K562 (cell line): ENCODE measurements around the gene LRRC74B. TPM values are rescaled to one million over a fixed set of nuclear protein-coding genes. Genes with fewer than 3 reads are reported as not detected.
A peak's percentile ranks its signal among the peaks of the same experiment; 100 is the strongest.

Experiments
- ARID3B ChIP-seq: fragments of 250-450 bp; sonication (Bioruptor Pico); IDR thresholded peaks from 2 replicates; pipeline ENCODE4 v1.4.0; 2020; ENCODE audit warnings: borderline replicate concordance
- CHD1 ChIP-seq: fragments of 200-600 bp; sonication (generic); IDR thresholded peaks from one replicate; pipeline ENCODE4 v1.6.1; 2012; ENCODE audit warnings: mild to moderate bottlenecking, moderate library complexity, low read length, inconsistent platforms
- ERF ChIP-seq: fragments of 450-650 bp; formaldehyde crosslinking; IDR thresholded peaks from 2 replicates; pipeline ENCODE4 v1.4.0; 2020; ENCODE audit warnings: mild to moderate bottlenecking, mixed read lengths
- FOSL1 ChIP-seq: fragments of 200-800 bp; sonication (Bioruptor generic); conservative IDR thresholded peaks from 2 replicates; pipeline ENCODE4 v1.6.1; 2016; ENCODE audit warnings: missing genetic modification characterization, missing compliant biosample characterization
- FOXM1 ChIP-seq, 2 experiments: fragments of 450-650 bp in 1 of 2; sonication (generic) in 1 of 2; formaldehyde crosslinking in 1 of 2; IDR thresholded peaks; 2 replicates each; pipeline versions ENCODE4 v1.6.1 to v1.9.0; 2017 to 2022; ENCODE audit warnings: low read depth in 2 of 2, mild to moderate bottlenecking in 2 of 2, missing genetic modification reagents in 1 of 2, moderate library complexity in 1 of 2
- HOMEZ ChIP-seq: fragments of 250-450 bp; sonication (Bioruptor Pico); IDR thresholded peaks from 2 replicates; pipeline ENCODE4 v1.4.0; 2020; ENCODE audit warnings: mild to moderate bottlenecking, moderate library complexity
- JUNB ChIP-seq: fragments of 450-650 bp; formaldehyde crosslinking; conservative IDR thresholded peaks from 2 replicates; pipeline ENCODE4 v1.4.0; 2020; ENCODE audit warnings: mild to moderate bottlenecking
- NBN ChIP-seq: fragments of 450-650 bp; IDR thresholded peaks from 2 replicates; pipeline ENCODE4 v1.6.1; 2016; ENCODE audit warnings: low read depth, mild to moderate bottlenecking
- NFXL1 ChIP-seq: fragments of 450-650 bp; formaldehyde crosslinking; IDR thresholded peaks from 2 replicates; pipeline ENCODE4 v1.4.0; 2021; ENCODE audit warnings: mild to moderate bottlenecking
- NR2C1 ChIP-seq, 2 experiments: fragments of 450-650 bp; IDR thresholded peaks; 2 replicates each; pipeline ENCODE4 v1.6.1; 2017; ENCODE audit warnings: mild to moderate bottlenecking in 2 of 2, antibody characterized with exemption in 1 of 2, inconsistent platforms in 1 of 2, missing compliant biosample characterization in 1 of 2, missing genetic modification characterization in 1 of 2
- OTX1 ChIP-seq: fragments of 450-650 bp; formaldehyde crosslinking; IDR thresholded peaks from 2 replicates; pipeline ENCODE4 v1.4.0; 2022; ENCODE audit warnings: mild to moderate bottlenecking
- POLR2A ChIP-seq: fragments of 450-650 bp; conservative IDR thresholded peaks from 2 replicates; pipeline ENCODE4 v1.6.1; 2016
- POU5F1 ChIP-seq: fragments of 150-350 bp; IDR thresholded peaks from 2 replicates; pipeline ENCODE4 v1.6.1; 2014; ENCODE audit warnings: borderline replicate concordance, low read length, low read depth, mild to moderate bottlenecking; ENCODE audit not compliant: partially characterized antibody
- SMAD2 ChIP-seq: fragments of 150-350 bp; IDR thresholded peaks from 2 replicates; pipeline ENCODE4 v1.6.1; 2014; ENCODE audit warnings: low read depth, mild to moderate bottlenecking, low read length
- XRCC5 ChIP-seq: fragments of 200-400 bp; formaldehyde crosslinking; IDR thresholded peaks from 2 replicates; pipeline ENCODE4 v1.6.1; 2017; ENCODE audit warnings: low read depth, mild to moderate bottlenecking, low read length
- YY1 ChIP-seq, 3 experiments: IDR thresholded peaks; 2 replicates each; pipeline ENCODE4 v1.6.1; 2011; ENCODE audit warnings: low read length in 2 of 3, mild to moderate bottlenecking in 2 of 3, moderate library complexity in 2 of 3, borderline replicate concordance in 1 of 3, control low read depth in 1 of 3, low read depth in 1 of 3; ENCODE audit not compliant: insufficient read depth in 3 of 3, insufficient replicate concordance in 2 of 3, control insufficient read depth in 1 of 3, insufficient read length in 1 of 3; ENCODE audit errors: extremely low read depth in 1 of 3
- ZNF23 ChIP-seq: fragments of 250-450 bp; sonication (Bioruptor Pico); IDR thresholded peaks from 2 replicates; pipeline ENCODE4 v1.4.0; 2020; ENCODE audit warnings: mild to moderate bottlenecking
- ZNF79 ChIP-seq: fragments of 250-450 bp; sonication (Bioruptor Pico); IDR thresholded peaks from 2 replicates; pipeline ENCODE4 v1.4.0; 2020; ENCODE audit warnings: low read depth, mild to moderate bottlenecking, moderate library complexity
- polyA plus RNA-seq, 8 experiments: library from polyadenylated mRNA; depleted of rRNA in 4 of 8; stranded (reverse) in 5 of 8; unstranded in 3 of 8; fragments of >200 nt; fragmentation: Nextera tagmentation in 2 of 8; fragmentation: Illumina TruSeq in 1 of 8; extraction: Ambion mirVana in 2 of 8; extraction: Trizol in 1 of 8; gene quantifications; 2 replicates each; pipeline versions ENCODE4 v1.2.1 to v1.2.3, GENCODE V29; 2011 to 2014; ENCODE audit warnings: inconsistent platforms in 1 of 8, missing spikeins in 1 of 8
- total RNA-seq, 7 experiments: library from RNA; depleted of rRNA in 6 of 7; stranded (reverse); fragments of >200 nt in 6 of 7; fragmentation: Illumina TruSeq in 2 of 7; extraction: Trizol in 2 of 7; gene quantifications; 2 replicates each; pipeline versions ENCODE4 v1.2.1 to v1.2.3, GENCODE V29; 2011 to 2021; ENCODE audit warnings: low replicate concordance in 1 of 7
- TF ChIP-seq, protein P1 (sequence below): fragments of 250-450 bp; sonication (Bioruptor Pico); IDR thresholded peaks from 2 replicates; pipeline ENCODE4 v1.4.0; 2020; ENCODE audit warnings: mild to moderate bottlenecking, moderate library complexity, borderline replicate concordance

The LRRC74B gene
- total and polyA plus RNA-seq, 9 of the 15 experiments (the other 6 are each of a cell fraction or from before 2014, with no cell fraction given): not detected

DNA sequence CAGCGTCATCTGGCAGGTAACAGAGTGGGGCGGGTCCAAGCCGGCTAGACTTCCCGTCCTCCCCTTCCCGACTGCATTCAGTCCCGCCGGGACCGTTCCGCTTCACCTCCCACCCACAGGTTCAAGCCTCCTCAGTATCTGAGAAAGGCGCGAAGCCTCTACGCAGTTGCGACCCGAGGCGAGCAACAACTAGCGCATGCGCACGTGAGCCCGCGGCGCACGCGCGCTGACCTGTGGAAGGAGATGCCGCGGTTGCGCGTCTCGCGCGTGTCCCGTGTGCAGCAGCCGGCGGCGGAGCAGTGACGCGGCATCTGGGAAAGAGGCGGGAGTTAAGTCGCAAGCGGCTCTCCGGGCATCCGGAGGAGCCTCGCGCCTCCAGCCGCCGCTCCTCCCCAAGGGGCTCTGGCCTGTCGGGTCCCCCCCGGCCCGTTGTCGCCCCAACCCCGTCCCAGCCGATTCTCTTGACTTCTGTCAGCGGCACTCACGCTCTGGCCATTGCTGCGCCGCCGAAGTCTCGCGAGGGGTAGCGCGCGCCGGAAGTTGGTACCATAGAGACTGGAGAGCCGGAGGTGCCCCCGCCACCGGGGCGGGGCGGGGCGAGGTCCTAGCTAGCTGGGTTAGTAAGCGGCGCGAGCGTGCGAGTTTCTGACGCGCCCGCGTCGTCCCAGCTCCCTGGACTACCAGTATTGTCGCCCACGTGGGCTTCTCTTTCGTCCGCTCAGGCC is 44.0 kb upstream of the LRRC74B start, which contains the start of gene THAP7 (continued):
- TF ChIP-seq FOXM1 (IDR thresholded peaks at IDR 0.05; ENCODE audit: low read depth): no peak
- no peak for TF ChIP-seq FOXM1 (CRISPR knock-in tag; IDR thresholded peaks at IDR 0.05; ENCODE audit: low read depth)
- no peak for TF ChIP-seq FOSL1
- peak; percentile 83 for TF ChIP-seq ZNF23
- TF ChIP-seq, protein P1, sequence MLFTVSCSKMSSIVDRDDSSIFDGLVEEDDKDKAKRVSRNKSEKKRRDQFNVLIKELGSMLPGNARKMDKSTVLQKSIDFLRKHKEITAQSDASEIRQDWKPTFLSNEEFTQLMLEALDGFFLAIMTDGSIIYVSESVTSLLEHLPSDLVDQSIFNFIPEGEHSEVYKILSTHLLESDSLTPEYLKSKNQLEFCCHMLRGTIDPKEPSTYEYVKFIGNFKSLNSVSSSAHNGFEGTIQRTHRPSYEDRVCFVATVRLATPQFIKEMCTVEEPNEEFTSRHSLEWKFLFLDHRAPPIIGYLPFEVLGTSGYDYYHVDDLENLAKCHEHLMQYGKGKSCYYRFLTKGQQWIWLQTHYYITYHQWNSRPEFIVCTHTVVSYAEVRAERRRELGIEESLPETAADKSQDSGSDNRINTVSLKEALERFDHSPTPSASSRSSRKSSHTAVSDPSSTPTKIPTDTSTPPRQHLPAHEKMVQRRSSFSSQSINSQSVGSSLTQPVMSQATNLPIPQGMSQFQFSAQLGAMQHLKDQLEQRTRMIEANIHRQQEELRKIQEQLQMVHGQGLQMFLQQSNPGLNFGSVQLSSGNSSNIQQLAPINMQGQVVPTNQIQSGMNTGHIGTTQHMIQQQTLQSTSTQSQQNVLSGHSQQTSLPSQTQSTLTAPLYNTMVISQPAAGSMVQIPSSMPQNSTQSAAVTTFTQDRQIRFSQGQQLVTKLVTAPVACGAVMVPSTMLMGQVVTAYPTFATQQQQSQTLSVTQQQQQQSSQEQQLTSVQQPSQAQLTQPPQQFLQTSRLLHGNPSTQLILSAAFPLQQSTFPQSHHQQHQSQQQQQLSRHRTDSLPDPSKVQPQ (CRISPR knock-in tag): peak; percentile 88; the same call in 1 of the 2 replicates
- peak; percentile 36 for TF ChIP-seq ZNF79 (CRISPR knock-in tag)
- TF ChIP-seq NBN: no peak
- TF ChIP-seq ARID3B (CRISPR knock-in tag): peak; percentile 96
- TF ChIP-seq ERF (CRISPR knock-in tag): peak; percentile 98
- peak; percentile 81 for TF ChIP-seq HOMEZ
- TF ChIP-seq POLR2A: no peak
- peak; percentile 5 for TF ChIP-seq CHD1
- peak; percentile 42 for TF ChIP-seq JUNB (CRISPR knock-in tag)
- TF ChIP-seq NFXL1 (CRISPR knock-in tag): peak; percentile 65
- TF ChIP-seq OTX1 (CRISPR knock-in tag): peak; percentile 95
- TF ChIP-seq SMAD2: 0 out of 2 replicates have a peak, but pooled peaks have one; percentile 60
- peak in 2 of 3 experiments; percentile 95 for TF ChIP-seq YY1 (IDR thresholded peaks at IDR 0.05; ENCODE audit: borderline replicate concordance in 1 of 3, control insufficient read depth in 1 of 3, extremely low read depth in 1 of 3, insufficient read depth in 3 of 3, insufficient read length in 1 of 3, insufficient replicate concordance in 2 of 3, low read depth in 1 of 3, low read length in 2 of 3)
- TF ChIP-seq NR2C1 (IDR thresholded peaks at IDR 0.05): no peak
- no peak for TF ChIP-seq NR2C1 (tag; IDR thresholded peaks at IDR 0.05)
- TF ChIP-seq POU5F1: peak; percentile 91
- TF ChIP-seq XRCC5: no peak
